Activated T-helper 1 cell treated with anti-CD3 and anti-CD28 coated beads, Interleukin-12 subunit alpha, Interleukin-12 subunit beta, Interleukin-2, Interleukin-4 antibody, amounts not matched to agents 30 ng/mL and 10 ng/mL and 1 ng/mL, durations not matched to agents 14 hours and 24 hours and 36 hours (primary cell): ENCODE results near the gene GRIN2A. TPM values are rescaled to one million over a fixed set of nuclear protein-coding genes. Genes with fewer than 3 reads are reported as not detected.

Source experiments
- DNase-seq: peaks from one replicate; pipeline ENCODE4 v3.0.0; 2021; ENCODE audit warnings: low spot score
- H3K27ac Mint-ChIP-seq: one replicate; pipeline ENCODE4 v1.8.0; 2021; ENCODE audit warnings: mild to moderate bottlenecking, mixed read lengths
- H3K27me3 Mint-ChIP-seq: one replicate; pipeline ENCODE4 v1.8.0; 2022; ENCODE audit warnings: mild to moderate bottlenecking, moderate library complexity, mixed read lengths; ENCODE audit not compliant: insufficient read depth
- H3K36me3 Mint-ChIP-seq: one replicate; pipeline ENCODE4 v1.8.0; 2021; ENCODE audit warnings: low read depth, mixed read lengths
- H3K4me1 Mint-ChIP-seq: one replicate; pipeline ENCODE4 v1.8.0; 2021; ENCODE audit warnings: low read depth, mixed read lengths
- H3K4me3 Mint-ChIP-seq: one replicate; pipeline ENCODE4 v1.8.0; 2021; ENCODE audit warnings: mild to moderate bottlenecking, moderate library complexity, mixed read lengths
- H3K9me3 Mint-ChIP-seq: one replicate; pipeline ENCODE4 v1.8.0; 2021; ENCODE audit warnings: mixed read lengths
- intact Hi-C: fragments of 100-400 bp; cut with micrococcal nuclease; formaldehyde crosslinking; loops from one replicate; pipeline ENCODE4 v1.15.1; 2024
- total RNA-seq: library from RNA; stranded (reverse); gene quantifications from 2 replicates; pipeline ENCODE4 v1.2.3, GENCODE V29; 2022

Gene GRIN2A
- total RNA-seq, 1 donor from 2014 or later: not detected

- no peaks in the 10 kb centered on the region for H3K4me1 Mint-ChIP-seq
- intact Hi-C loops: no loop called here
These were observed 67.8 kb downstream of the GRIN2A start for GRCh38 chr16:10114409-10114808.

GRCh38 chr16:10113248-10113647 lies 69.0 kb downstream of the GRIN2A start:
- intact Hi-C loops: no loop called here
- DNase-seq: no peak
- Mint-ChIP-seq H3K4me1 (no peaks in the 10 kb centered on the region), H3K4me3 (no peak overlapping the region), H3K36me3 (no peaks in the 10 kb centered on the region), H3K9me3 (no peaks in the 10 kb centered on the region), H3K27ac (no peak overlapping the region), H3K27me3 (no peaks in the 10 kb centered on the region)

More at GRCh38 chr16:10114409-10114808, 67.8 kb downstream of the GRIN2A start:
- DNase-seq: no peak
- no peaks in the 10 kb centered on the region for H3K36me3 Mint-ChIP-seq
- H3K27me3 Mint-ChIP-seq: no peaks in the 10 kb centered on the region
- H3K4me3 Mint-ChIP-seq: no peak overlapping the region
- H3K9me3 Mint-ChIP-seq: no peaks in the 10 kb centered on the region
- H3K27ac Mint-ChIP-seq: no peak overlapping the region

GRCh38 chr16:10112021-10112420 lies 70.2 kb downstream of the GRIN2A start:
- Mint-ChIP-seq H3K27me3 (no peaks in the 10 kb centered on the region), H3K9me3 (no peaks in the 10 kb centered on the region), H3K27ac (no peak overlapping the region), H3K36me3 (no peaks in the 10 kb centered on the region), H3K4me3 (no peak overlapping the region), H3K4me1 (no peaks in the 10 kb centered on the region)
- DNase-seq: no peak
- intact Hi-C loops: no loop called here

- Mint-ChIP-seq H3K4me1 (no peaks in the 10 kb centered on the region), H3K27ac (no peak overlapping the region), H3K36me3 (no peaks in the 10 kb centered on the region), H3K27me3 (no peaks in the 10 kb centered on the region), H3K9me3 (no peaks in the 10 kb centered on the region), H3K4me3 (no peak overlapping the region)
- intact Hi-C loops: no loop called here
- DNase-seq: no peak
These were observed 71.0 kb downstream of the GRIN2A start for GRCh38 chr16:10111156-10111761.

- Mint-ChIP-seq H3K4me1 (no peaks in the 10 kb centered on the region), H3K27me3 (no peaks in the 10 kb centered on the region), H3K27ac (no peak overlapping the region), H3K9me3 (no peaks in the 10 kb centered on the region), H3K4me3 (no peak overlapping the region), H3K36me3 (no peaks in the 10 kb centered on the region)
- intact Hi-C loops: no loop called here
- DNase-seq: no peak
These were observed 71.7 kb downstream of the GRIN2A start for GRCh38 chr16:10110552-10110951.

- H3K27ac Mint-ChIP-seq: no peak overlapping the region
- no peak for DNase-seq
- intact Hi-C loops: no loop called here
These were observed 75.1 kb downstream of the GRIN2A start for GRCh38 chr16:10107081-10107480.

GRCh38 chr16:10103700-10104099 lies 78.5 kb downstream of the GRIN2A start:
- H3K27me3 Mint-ChIP-seq: no peaks in the 10 kb centered on the region
- H3K4me3 Mint-ChIP-seq: no peak overlapping the region
- intact Hi-C loops: no loop called here
- no peaks in the 10 kb centered on the region for H3K36me3 Mint-ChIP-seq
- no peak overlapping the region for H3K27ac Mint-ChIP-seq
- no peaks in the 10 kb centered on the region for H3K4me1 Mint-ChIP-seq
- no peak for DNase-seq
- H3K9me3 Mint-ChIP-seq: no peaks in the 10 kb centered on the region

More at GRCh38 chr16:10107081-10107480, 75.1 kb downstream of the GRIN2A start:
- Mint-ChIP-seq H3K4me1 (no peaks in the 10 kb centered on the region), H3K4me3 (no peak overlapping the region), H3K9me3 (no peaks in the 10 kb centered on the region), H3K27me3 (no peaks in the 10 kb centered on the region), H3K36me3 (no peaks in the 10 kb centered on the region)

GRCh38 chr16:10103118-10103517 lies 79.1 kb downstream of the GRIN2A start:
- no peaks in the 10 kb centered on the region for H3K4me1 Mint-ChIP-seq
- no peak for DNase-seq
- no peaks in the 10 kb centered on the region for H3K36me3 Mint-ChIP-seq
- no peaks in the 10 kb centered on the region for H3K27me3 Mint-ChIP-seq
- no peak overlapping the region for H3K4me3 Mint-ChIP-seq
- intact Hi-C loops: no loop called here
- H3K9me3 Mint-ChIP-seq: no peaks in the 10 kb centered on the region
- no peak overlapping the region for H3K27ac Mint-ChIP-seq

GRCh38 chr16:10100829-10101228 lies 81.4 kb downstream of the GRIN2A start:
- no peaks in the 10 kb centered on the region for H3K9me3 Mint-ChIP-seq
- H3K4me1 Mint-ChIP-seq: no peaks in the 10 kb centered on the region
- intact Hi-C loops: no loop called here
- no peak for DNase-seq
- no peaks in the 10 kb centered on the region for H3K36me3 Mint-ChIP-seq
- H3K4me3 Mint-ChIP-seq: no peak overlapping the region
- H3K27me3 Mint-ChIP-seq: no peaks in the 10 kb centered on the region
- H3K27ac Mint-ChIP-seq: no peak overlapping the region

GRCh38 chr16:10098991-10099390 lies 83.2 kb downstream of the GRIN2A start:
- H3K27me3 Mint-ChIP-seq: no peaks in the 10 kb centered on the region
- intact Hi-C loops: no loop called here
- H3K36me3 Mint-ChIP-seq: no peaks in the 10 kb centered on the region
- H3K4me1 Mint-ChIP-seq: no peaks in the 10 kb centered on the region
- no peak overlapping the region for H3K4me3 Mint-ChIP-seq
- DNase-seq: no peak
- no peak overlapping the region for H3K27ac Mint-ChIP-seq
- no peaks in the 10 kb centered on the region for H3K9me3 Mint-ChIP-seq

GRCh38 chr16:10097271-10097670 lies 85.0 kb downstream of the GRIN2A start:
- Mint-ChIP-seq H3K4me3 (no peak overlapping the region), H3K27ac (no peak overlapping the region), H3K9me3 (no peaks in the 10 kb centered on the region), H3K4me1 (no peaks in the 10 kb centered on the region), H3K36me3 (no peaks in the 10 kb centered on the region), H3K27me3 (no peaks in the 10 kb centered on the region)
- intact Hi-C loops: no loop called here
- DNase-seq: no peak

- intact Hi-C loops: no loop called here
- Mint-ChIP-seq H3K27me3 (no peaks in the 10 kb centered on the region), H3K9me3 (peaks cover 3% of the 10 kb centered on the region), H3K4me1 (no peaks in the 10 kb centered on the region), H3K4me3 (no peak overlapping the region), H3K27ac (no peak overlapping the region), H3K36me3 (no peaks in the 10 kb centered on the region)
- no peak for DNase-seq
These were observed 88.7 kb downstream of the GRIN2A start for GRCh38 chr16:10093576-10093975.

GRCh38 chr16:10090816-10091215 lies 91.4 kb downstream of the GRIN2A start:
- no peak for DNase-seq
- intact Hi-C loops: no loop called here
- Mint-ChIP-seq H3K27me3 (no peaks in the 10 kb centered on the region), H3K4me1 (no peaks in the 10 kb centered on the region), H3K27ac (no peak overlapping the region), H3K36me3 (no peaks in the 10 kb centered on the region), H3K9me3 (peaks cover 3% of the 10 kb centered on the region), H3K4me3 (no peak overlapping the region)

GRCh38 chr16:10088380-10088793 lies 93.8 kb downstream of the GRIN2A start:
- Mint-ChIP-seq H3K4me1 (no peaks in the 10 kb centered on the region), H3K27me3 (no peaks in the 10 kb centered on the region), H3K9me3 (peaks cover 3% of the 10 kb centered on the region), H3K4me3 (no peak overlapping the region), H3K36me3 (no peaks in the 10 kb centered on the region), H3K27ac (no peak overlapping the region)
- no peak for DNase-seq
- intact Hi-C loops: no loop called here
